GM18511 (cell line): Measurements from ENCODE around the gene ZDHHC7.

ENCODE experiments used
- ATAC-seq: cut with Tn5 transposase; IDR thresholded peaks from one replicate; pipeline ENCODE4 v1.9.1; 2021; ENCODE audit warnings: mild to moderate bottlenecking, moderate library complexity; ENCODE audit not compliant: unreplicated experiment

ZDHHC7 gene

DNA sequence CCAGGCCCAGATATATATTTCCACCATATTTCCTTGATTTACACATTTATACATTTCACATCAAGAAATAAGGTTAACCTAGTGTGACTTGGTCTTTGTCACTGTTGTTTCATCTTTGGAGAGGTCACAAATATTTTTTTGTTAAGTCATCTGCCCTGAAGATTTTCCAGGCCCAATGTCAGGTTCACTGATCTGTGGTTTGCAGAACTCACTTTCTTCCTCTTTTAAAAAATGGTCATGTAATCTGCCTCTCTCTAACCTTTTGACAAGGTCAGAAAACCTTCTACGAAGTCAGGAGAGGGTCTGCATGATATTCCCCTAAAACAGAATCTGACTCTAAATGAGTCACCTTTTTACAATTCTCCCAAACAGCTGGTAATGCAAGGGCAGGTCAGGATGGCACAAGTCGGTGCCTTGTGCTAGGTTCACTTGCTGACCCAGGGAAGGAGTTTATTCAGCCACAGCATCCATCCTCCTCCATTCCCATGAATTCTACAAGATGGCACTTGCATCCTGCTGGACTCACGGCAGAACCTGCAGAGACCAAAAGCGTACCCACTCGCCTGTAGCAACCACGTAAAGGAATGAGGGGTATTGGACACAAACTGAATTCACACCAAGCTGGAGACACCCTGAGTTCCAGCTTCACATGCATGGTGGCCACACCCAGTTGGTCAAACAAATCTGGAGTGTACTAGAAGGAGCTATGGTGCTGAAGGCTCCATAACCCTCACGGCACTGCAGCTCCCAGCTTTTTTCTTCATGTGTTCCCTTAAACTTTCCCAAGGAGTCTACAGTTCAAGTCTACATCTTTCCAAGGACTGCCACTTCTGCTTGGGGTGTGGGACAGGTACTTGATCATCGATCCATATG, 14.7 kb upstream of the ZDHHC7 start:
- ATAC-seq = no peak

DNA sequence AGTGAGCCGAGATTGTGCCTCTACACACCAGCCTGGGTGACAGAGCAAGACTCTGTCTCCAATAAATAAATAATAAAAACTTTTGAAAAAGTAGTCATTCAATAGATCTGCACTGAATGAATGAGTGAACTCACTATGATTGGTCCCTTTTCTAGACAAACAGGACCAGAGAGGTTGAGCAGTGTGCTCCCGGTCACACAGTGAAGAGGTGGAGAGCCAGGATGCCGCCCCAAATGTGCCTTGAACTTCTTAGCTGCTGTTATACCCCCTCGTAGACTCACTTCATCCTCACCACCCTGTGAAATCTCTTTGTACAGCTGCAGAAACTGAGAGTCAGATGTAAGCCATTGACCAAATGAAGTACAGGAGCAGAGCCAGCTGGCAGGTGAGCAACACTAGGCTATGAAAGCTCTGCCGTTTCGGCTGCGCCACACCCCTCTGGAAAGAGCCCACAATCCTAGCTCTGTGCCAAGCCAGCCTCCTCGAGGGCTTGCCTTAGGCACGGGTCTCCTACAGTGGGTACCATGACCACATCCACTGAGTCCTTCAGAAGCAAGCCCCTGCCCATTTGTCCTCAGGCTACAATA, 8.4 kb upstream of the ZDHHC7 start:
- ATAC-seq = no peak

DNA sequence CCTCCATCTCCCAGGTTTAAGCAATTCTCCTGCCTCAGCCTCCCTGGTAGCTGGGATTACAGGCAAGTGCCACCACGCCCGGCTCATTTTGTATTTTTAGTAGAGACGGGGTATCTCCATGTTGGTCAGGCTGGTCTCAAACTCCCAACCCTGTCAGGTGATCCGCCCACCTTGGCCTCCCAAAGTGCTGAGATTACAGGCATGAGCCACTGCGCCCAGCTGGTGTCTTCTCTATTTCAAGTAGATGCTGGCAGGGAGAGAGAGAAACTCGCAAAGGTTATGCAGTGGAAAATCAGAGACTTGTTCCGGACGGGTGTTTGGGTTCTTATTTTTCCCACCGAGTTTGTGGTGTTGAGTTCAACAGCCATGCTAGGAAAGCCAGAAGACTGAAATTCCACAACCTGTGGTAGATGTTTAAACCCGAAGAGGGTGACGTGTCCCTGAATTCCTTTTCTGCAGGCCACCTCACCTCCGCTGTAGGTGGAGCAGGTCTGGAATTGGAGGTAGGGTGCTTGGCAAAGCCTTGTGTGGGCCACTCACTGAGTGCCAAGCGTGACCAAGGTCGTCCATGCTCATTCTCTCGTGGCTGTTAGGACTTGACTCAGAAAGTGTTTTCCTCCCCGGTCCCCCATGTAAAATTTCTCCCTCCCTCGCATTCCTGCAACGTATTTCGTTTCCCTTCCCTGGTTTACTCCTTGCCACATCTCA, 7.3 kb upstream of the ZDHHC7 start:
- no peak for ATAC-seq

DNA sequence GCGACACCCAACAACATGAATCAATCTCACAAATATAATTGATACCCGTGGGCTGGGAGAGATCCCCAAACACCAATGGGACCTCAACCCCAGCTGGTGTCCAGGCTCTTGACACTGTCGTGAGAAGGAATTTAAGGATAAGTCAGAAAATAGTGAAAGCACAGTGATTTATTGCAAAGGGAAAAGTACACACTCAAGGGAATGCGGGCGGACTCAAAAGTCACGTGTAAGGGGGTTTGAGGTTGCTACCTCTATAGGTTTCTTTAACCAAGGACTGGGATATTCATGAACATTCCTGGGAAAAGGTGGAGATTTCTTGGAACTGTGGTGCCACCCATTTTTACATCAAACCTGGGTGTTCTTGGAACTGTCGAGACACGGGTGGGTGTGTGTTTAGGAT, 6.3 kb upstream of the ZDHHC7 start:
- no peak for ATAC-seq

DNA sequence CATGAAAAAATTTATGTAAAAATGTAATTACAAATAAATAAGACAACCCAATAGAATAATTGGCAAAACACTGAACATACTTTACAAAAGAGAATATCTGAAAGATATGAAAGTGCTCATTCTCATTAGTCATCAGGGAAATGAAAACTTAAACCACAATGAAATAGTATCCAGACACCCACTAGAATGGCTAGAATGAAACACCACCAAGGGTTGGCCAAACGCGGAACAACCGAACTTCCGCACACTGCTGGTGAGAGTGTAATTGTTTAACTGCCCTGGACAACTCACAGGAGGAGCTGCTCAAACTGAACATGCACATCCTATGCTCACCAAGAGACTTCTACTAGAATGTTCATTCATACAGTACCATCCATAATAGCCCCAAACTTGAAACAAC, 5.8 kb upstream of the ZDHHC7 start:
- no peak for ATAC-seq

DNA sequence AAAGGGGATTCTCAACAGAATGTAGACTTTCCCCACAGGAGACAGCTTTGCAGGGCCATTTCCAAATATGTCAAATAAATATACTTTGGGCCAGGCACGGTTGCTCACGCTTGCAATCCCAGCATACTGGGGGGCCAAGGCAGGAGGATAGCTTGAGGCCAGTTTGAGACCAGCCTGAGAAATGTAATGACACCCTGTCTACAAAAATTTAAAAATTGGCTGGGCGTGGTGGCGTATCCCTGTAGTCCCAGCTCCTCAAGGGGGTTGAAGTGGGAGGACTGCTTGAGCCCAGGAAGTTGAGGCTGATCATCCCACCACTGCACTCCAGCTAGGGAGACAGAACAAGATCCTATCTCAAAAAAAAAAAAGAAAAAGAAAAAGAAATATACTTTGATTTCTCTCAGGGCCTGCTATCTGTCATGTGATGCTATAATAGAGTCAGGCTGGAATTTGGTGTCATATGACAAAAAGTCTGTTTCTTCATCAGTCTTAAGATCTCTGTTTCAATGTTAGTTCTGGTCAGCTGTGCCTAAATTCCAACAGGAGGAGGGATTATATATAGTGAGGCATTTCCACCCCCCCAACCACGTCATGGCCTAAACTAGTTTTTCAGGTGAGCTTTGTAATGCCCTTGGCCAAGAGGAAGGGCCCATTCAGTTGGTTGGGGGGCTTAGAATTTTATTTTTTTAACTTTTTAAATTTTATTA, 4.3 kb upstream of the ZDHHC7 start:
- ATAC-seq = no peak

DNA sequence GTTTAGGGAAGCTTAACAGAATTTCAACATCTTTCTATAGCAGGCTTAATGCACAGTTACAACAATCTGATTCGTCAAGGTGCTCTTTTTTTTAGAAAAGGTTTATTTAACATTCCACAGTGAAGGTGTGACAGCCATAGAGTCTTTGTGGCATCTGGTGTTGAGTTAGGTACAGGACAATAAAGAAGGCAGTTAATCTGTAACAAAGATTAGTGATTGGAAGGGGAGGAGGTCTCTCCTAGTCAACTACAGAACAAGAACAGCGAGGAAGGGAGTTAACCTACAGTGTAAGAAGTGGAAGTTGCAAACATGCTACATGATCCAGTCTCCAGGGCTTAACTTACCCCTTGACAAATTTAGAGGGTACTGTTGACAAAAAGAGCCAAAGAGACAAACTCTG, 3.0 kb upstream of the ZDHHC7 start:
- no peak for ATAC-seq

DNA sequence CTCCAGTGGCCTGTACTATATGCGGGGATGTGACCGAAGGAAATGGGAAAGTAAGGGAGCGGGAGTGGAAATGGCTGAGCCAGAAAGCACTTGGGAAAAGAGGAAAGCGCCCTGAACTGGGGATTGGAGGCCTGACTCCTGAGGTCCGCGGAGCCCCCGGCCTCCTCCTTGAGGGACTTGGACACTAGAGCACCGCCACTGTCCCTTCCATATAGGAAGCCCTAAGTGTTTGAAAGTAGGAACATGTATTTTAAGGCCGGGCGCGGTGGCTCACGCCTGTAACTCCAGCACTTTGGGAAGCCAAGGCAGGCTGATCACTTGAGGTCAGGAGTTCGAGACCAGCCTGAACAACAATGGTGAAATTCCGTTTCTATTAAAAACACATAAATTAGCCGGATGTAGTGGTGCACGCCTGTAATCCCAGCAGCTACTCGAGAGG, 530 bp upstream of the ZDHHC7 start:
- ATAC-seq = peak; percentile 9

DNA sequence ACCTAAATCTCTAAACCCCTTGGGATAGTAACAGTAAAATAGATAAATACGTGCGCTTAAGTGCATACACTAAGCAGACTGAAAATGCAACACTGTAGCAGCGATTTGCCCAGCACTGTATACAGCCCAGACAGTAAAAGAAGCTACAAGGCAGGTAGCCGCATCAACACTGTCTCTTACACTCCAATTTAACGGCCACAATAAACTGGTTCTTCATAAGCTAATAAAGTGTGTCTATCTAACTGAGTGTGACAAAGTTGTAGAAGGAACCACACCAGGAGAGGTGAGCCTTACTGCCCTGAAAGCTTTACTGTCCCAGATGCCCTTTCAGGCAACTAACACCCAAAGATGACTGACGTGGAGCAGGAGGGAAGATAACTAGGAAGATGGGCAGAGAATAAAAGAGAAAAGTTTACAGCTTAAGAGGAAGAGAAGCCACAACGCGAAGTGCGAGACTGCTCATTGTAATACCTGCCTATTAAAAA, 847 bp downstream of the ZDHHC7 start:
- ATAC-seq = no peak

DNA sequence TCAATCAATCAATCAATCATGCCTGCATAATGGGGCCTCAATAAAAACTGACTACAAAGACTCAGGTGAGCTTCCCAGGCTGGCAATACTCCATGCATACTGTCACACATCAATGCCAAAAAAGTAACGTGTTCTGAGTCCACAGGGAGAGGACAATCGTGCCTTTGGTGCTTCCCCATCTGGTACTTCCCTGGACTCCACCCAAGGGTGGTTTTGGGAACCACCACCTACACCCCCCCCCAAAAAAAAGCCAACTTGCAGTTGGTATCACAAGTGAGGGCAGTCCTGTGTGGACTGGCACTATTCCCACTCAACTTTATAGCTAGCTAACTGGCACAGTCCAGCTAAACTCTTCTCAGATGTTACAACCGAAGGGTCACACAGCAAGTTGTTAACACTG, 3.1 kb downstream of the ZDHHC7 start:
- no peak for ATAC-seq

DNA sequence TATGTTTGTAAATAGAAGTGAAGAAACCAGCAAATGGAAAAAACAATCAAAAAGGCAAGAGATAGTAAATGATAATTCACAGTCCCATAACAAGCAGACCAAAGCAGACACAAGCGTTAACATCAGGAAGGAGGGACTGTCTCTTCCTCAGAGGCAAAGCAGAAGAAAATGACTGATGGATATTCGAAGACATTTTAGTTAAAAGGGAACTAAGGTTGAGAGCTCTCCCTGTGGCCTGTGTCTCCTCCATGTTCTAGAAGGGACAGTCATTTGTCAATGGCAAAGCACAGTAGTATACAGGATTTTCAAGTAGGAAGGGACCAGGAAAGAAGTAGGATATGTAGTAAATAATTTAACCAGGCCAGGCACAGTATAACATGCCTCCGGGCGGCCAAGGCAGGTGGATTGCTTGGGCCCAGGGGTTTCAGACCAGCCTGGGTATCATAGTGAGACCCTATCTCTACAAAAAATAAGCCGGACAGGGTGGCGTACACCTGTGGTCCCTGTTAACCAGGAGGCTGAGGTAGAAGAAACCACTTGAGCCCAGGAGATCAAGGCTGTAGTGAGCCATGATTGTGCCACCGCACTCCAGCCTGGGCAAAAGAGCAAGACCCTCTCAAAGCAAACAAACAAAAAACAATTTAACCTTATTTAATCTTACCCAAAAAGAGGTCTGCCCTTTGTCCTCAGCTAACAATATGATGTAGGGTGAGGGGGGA, 3.7 kb downstream of the ZDHHC7 start:
- ATAC-seq = no peak

DNA sequence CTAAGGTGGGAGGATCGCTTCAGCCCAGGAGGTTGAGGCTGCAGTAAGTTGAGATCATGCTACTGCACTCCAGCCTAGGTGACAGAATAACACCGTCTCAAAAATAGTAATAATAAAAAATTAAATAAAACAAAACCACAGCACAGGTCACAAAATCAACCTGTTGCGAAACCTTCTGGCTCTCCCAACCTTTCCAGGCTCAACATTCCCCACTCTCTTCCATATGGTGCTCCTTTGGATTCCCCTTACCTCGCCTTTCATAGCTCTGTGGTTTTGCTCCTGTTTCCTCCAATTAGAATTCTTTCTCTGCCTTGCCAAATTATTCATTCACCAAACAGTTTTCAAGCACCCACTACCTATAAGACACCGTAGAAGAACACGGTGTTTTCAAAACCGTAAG, 4.7 kb downstream of the ZDHHC7 start:
- no peak for ATAC-seq

DNA sequence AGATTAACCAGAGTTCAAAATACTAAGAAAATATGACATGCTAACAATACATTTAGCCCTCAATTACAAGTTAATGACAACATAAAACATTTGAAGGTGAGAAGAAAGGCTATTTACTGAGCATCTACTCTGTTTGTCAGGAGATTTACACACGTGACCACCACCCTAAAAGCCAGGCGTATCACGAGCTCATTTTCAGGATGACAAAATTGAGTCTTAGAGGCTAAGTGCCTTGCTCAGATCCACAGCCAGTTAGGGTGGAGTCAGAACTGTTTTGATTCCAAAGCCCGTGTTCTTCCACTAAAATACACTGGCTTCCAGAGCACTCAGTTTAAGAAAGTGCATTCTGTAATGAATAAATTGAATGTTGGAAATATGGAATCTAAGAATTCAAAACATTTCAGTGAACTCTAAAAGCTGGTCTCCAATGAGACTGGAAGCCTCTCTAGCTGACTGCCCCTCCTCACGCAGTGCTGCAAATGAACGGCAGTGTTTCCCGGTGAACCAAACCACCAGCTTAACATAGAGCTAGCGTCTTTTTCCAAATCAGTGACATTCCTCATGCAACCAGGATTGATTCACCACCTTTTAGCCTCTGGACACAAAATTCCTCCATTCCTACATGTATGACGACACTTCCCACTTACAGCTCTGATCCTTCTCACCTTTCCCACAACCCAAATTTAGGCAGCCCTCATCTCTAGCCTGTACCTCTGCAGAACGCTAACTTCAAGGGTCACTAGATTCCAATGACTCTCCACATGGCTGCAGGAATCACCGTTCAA, 5.9 kb downstream of the ZDHHC7 start:
- ATAC-seq = no peak

DNA sequence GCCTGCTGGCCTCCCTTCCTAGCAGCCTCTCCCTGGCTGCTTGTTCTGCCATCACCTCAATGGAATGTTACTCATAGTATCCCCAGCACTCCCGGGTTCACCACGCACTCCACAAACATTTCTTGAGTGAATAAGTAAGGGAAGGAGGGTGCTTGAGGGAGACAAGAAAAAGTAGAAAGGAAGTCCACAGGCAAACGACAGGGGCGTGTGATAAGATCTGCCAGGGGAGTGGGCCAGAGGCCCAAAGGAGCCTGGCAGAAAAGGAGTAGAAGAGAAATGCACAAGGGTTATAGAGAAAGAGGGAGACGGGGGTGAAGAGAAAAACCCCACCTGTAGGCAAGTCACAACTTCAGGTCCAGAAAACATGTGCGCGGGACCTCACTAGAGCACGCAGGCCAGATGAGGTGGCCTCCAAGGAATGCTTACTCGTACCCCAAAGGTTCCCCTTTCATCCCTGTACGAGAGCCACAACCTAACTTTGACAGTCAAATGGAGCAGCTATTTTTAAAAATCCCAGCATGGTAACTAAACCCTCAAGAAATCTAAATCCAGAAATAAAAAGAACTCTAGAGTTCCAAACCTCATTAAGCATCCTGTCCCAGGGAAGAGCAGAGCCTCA, 6.6 kb downstream of the ZDHHC7 start:
- no peak for ATAC-seq

DNA sequence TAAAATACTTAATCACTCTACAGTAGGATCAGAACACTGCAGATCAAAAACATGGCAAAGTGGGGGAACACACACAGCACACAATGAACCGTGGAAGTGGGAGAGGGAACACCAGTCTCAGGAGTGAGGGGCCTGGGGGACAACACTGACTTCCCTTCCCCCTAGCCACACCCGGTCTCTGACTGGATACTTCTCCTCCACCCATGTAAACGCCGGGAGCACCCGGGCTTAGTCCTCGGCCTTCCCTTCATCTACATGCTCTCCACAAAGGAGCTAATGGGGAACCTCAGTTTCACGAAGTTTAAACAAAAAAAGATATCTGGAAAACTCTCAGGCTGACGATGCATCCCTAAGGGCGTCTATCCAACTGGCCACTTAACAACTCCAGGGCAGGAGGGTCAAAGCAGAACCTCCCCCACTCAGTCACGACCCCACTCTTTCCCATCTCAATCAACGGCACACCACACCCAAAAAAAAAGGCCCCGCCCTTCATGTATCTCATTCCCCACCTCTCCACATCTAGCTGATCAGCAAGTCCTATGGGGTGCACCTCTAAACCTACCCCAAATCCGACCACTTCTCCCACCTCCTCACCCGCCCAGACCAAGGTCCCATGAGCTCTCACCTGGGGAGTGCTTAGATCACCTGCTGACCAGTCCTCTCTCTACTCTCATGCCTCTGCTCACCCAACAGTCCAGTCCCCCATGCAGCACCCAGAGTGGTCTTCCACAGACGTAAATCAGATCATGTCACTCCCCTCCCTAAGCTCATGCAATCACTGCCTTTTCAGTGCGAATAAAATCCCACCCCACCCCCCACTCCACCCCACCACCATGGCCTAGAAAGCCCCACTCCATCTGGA, 7.4 kb downstream of the ZDHHC7 start:
- no peak for ATAC-seq

DNA sequence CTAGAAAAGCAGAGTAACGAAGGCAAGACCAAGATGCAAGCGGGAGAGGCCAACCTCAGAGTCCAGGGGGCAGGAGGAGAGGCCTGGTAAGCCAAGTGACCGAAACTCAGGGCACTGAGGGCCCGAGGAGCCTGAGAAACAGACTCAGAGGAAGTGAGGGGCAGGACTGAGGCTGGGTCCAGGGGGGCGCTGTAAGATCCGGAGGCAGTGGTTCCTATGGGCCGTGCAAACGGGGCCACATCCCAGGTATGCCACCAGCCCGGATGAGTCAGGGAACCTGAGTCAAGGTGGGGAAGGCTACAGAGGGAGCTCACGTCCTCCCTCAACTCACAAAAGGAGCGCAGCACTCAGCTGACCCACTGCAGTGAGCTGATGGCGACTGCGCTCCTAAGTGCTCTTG, 8.3 kb downstream of the ZDHHC7 start:
- ATAC-seq = no peak

DNA sequence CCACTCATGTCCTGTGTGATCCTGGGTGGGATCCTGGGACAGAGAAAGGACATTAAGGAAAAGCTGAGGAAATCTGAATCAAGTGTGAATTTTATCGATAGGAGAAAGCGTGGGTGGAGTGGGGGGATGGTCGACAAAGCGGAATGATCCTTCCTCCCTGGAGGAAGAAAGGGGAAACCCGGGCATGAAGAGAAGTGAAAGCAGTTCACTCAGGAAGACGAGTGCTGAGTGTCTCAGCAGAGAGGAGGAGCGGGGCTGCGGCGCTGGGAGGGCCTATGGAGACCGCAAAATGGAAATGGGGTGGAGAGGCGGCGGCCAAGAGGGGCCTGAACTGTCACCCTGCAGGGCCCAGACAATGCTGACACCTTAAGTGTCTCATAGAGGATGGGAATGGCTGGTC, 8.7 kb downstream of the ZDHHC7 start:
- ATAC-seq = no peak

DNA sequence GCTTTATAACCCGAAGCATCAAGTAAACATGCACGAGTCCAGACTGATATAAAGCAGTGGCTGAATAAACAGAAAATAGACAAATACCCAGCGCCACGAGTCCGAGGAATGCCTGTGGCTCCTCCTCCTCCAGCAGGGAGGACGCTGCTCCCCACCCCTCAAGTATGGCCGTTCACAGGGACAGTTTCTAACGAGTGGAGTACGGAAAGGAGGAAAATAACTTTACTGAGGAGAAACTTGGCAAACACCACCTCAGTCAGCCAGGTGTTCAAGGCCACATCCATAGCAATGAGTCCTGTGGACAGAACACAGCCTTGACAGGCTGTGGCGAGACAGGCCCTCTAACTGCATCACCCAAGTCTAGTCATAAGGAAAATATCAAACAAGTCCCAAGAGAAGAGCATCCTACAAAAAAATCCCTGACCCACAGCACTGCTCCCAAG, 9.2 kb downstream of the ZDHHC7 start:
- ATAC-seq = no peak
